ENCODE results near the gene PHF20.

GRCh38 chr20:35773154-35773751, 1.4 kb downstream of the PHF20 start:
- TF ChIP-seq, protein P1, sequence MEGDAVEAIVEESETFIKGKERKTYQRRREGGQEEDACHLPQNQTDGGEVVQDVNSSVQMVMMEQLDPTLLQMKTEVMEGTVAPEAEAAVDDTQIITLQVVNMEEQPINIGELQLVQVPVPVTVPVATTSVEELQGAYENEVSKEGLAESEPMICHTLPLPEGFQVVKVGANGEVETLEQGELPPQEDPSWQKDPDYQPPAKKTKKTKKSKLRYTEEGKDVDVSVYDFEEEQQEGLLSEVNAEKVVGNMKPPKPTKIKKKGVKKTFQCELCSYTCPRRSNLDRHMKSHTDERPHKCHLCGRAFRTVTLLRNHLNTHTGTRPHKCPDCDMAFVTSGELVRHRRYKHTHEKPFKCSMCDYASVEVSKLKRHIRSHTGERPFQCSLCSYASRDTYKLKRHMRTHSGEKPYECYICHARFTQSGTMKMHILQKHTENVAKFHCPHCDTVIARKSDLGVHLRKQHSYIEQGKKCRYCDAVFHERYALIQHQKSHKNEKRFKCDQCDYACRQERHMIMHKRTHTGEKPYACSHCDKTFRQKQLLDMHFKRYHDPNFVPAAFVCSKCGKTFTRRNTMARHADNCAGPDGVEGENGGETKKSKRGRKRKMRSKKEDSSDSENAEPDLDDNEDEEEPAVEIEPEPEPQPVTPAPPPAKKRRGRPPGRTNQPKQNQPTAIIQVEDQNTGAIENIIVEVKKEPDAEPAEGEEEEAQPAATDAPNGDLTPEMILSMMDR (conservative IDR thresholded peaks at IDR 0.05; ENCODE audit: low read depth, low read length): no peak
- no peak for TF ChIP-seq EZH2 (IDR thresholded peaks at IDR 0.05; ENCODE audit: low read length, unreplicated experiment)
